ENCODE data around the gene LRRC4C.

GRCh38 chr11:41256041-41256440 lies 203.4 kb downstream of the LRRC4C start:
- TF ChIP-seq POLR2A (IDR thresholded peaks at IDR 0.05), result no peak
- TF ChIP-seq, protein P1, sequence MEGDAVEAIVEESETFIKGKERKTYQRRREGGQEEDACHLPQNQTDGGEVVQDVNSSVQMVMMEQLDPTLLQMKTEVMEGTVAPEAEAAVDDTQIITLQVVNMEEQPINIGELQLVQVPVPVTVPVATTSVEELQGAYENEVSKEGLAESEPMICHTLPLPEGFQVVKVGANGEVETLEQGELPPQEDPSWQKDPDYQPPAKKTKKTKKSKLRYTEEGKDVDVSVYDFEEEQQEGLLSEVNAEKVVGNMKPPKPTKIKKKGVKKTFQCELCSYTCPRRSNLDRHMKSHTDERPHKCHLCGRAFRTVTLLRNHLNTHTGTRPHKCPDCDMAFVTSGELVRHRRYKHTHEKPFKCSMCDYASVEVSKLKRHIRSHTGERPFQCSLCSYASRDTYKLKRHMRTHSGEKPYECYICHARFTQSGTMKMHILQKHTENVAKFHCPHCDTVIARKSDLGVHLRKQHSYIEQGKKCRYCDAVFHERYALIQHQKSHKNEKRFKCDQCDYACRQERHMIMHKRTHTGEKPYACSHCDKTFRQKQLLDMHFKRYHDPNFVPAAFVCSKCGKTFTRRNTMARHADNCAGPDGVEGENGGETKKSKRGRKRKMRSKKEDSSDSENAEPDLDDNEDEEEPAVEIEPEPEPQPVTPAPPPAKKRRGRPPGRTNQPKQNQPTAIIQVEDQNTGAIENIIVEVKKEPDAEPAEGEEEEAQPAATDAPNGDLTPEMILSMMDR (IDR thresholded peaks at IDR 0.05), result no peak
